DOHH2 (cell line): Measurements from ENCODE around the gene AKT1S1.

Source experiments
- H3F3A ChIP-seq: fragments of 200-600 bp; sonication (generic), shearing (Covaris generic); 2 replicates; pipeline ENCODE4 v1.6.0; 2016; ENCODE audit warnings: antibody characterized with exemption, mild to moderate bottlenecking; ENCODE audit not compliant: control insufficient read depth, insufficient read depth
- H3K27ac ChIP-seq: fragments of 200-600 bp; sonication (generic); 2 replicates; pipeline ENCODE4 v1.5.1; 2014; ENCODE audit warnings: low read depth, mild to moderate bottlenecking, low read length, moderate library complexity
- H3K27me3 ChIP-seq: fragments of 200-600 bp; sonication (generic); 2 replicates; pipeline ENCODE4 v1.6.1; 2014; ENCODE audit warnings: mild to moderate bottlenecking, low read length, mixed read lengths; ENCODE audit not compliant: control insufficient read depth
- H3K36me3 ChIP-seq: fragments of 200-600 bp; sonication (generic); 2 replicates; pipeline ENCODE4 v1.6.1; 2014; ENCODE audit warnings: mild to moderate bottlenecking, low read length, moderate library complexity, mixed read lengths; ENCODE audit not compliant: control insufficient read depth
- H3K4me1 ChIP-seq: fragments of 200-600 bp; sonication (generic); 2 replicates; pipeline ENCODE4 v1.6.1; 2014; ENCODE audit warnings: mild to moderate bottlenecking, low read length, mixed read lengths; ENCODE audit not compliant: control insufficient read depth
- H3K4me2 ChIP-seq: fragments of 200-600 bp; sonication (generic); 2 replicates; pipeline ENCODE4 v1.6.0; 2014; ENCODE audit warnings: mild to moderate bottlenecking, low read length, moderate library complexity
- H3K4me3 ChIP-seq: fragments of 200-600 bp; sonication (generic); 2 replicates; pipeline ENCODE4 v1.5.1; 2014; ENCODE audit warnings: mild to moderate bottlenecking, low read length, mixed read lengths
- H3K79me2 ChIP-seq: fragments of 200-600 bp; sonication (generic); 2 replicates; pipeline ENCODE4 v1.6.1; 2014; ENCODE audit warnings: mild to moderate bottlenecking, low read length, mixed read lengths; ENCODE audit not compliant: control insufficient read depth
- H3K9me2 ChIP-seq: fragments of 200-600 bp; sonication (generic); replicated peaks from 2 replicates; pipeline ENCODE4 v1.6.1; 2014; ENCODE audit warnings: mild to moderate bottlenecking, low read length, mixed read lengths; ENCODE audit not compliant: control insufficient read depth
- H3K9me3 ChIP-seq: fragments of 200-600 bp; sonication (generic); 2 replicates; pipeline ENCODE4 v1.6.1; 2014; ENCODE audit warnings: antibody characterized with exemption, low read length, mixed read lengths; ENCODE audit not compliant: control insufficient read depth, insufficient read depth
- H4K20me1 ChIP-seq: fragments of 200-600 bp; sonication (generic); 2 replicates; pipeline ENCODE4 v1.6.0; 2014; ENCODE audit warnings: low read depth, mild to moderate bottlenecking, antibody characterized with exemption, low read length, moderate library complexity; ENCODE audit not compliant: control insufficient read depth, insufficient read depth
- CTCF ChIP-seq: fragments of 200-600 bp; sonication (generic); IDR thresholded peaks from one replicate; pipeline ENCODE4 v1.5.1; 2014; ENCODE audit warnings: antibody characterized with exemption, mild to moderate bottlenecking, low read depth, low read length; ENCODE audit not compliant: poor library complexity, severe bottlenecking
- EZH2phosphoT487 ChIP-seq: fragments of 200-600 bp; sonication (generic); IDR thresholded peaks from 2 replicates; pipeline ENCODE4 v1.6.1; 2017; ENCODE audit warnings: borderline replicate concordance, mild to moderate bottlenecking, antibody characterized with exemption, low read length, moderate library complexity, mixed read lengths

Gene AKT1S1

DNA sequence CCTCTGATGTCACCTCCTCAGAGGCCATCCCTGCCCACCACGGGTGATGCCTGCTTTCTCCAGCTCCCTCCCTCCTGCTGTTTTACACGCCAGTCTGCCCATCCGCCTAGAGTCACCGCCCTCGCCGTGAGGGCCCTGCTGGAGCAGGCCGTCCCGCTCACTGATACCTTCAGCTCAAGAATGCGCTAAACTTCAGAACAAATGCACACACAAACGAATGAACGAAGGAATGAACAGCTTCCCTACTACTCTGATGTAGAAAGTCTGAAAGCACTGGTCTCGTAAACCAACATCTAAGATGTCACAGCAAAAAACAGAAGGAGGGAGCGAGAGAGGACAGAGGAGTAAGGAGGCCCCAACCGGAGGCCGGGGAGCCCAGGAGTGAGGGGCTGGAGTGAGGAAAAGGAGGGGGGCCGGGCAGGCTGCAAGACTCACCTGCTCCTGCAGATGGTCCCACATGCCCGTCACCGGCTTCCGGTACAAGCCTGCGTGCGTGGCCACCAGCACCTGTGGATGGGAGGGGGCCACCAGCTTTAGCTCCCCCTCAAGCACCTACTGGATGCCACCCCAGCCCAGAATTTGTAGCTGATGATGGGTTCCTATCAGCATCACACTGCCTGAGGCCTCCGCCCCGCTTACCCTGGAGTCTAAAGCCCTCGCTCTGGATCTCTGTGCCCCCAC is 13.8 kb downstream of the AKT1S1 start:
- H3F3A ChIP-seq: peaks cover 6% of the 10 kb centered on the region
- no peak overlapping the region for H3K4me2 ChIP-seq
- TF ChIP-seq EZH2phosphoT487 (no peak), CTCF (no peak)
- peaks cover 28% of the 10 kb centered on the region for H3K4me1 ChIP-seq
- no peak overlapping the region for H3K27ac ChIP-seq
- H3K36me3 ChIP-seq: peaks cover 67% of the 10 kb centered on the region
- H3K9me2 ChIP-seq: no peaks in the 10 kb centered on the region
- H3K4me3 ChIP-seq: no peak overlapping the region
- no peaks in the 10 kb centered on the region for H3K9me3 ChIP-seq
- H3K27me3 ChIP-seq: no peaks in the 10 kb centered on the region
- H3K79me2 ChIP-seq: peaks cover 43% of the 10 kb centered on the region
- H4K20me1 ChIP-seq: 0 out of 2 replicates have a peak, but pooled peaks cover 10% of the 10 kb centered on the region

GRCh38 chr19:49862391-49863253 is 14.5 kb downstream of the AKT1S1 start:
- H3K27ac ChIP-seq: no peak overlapping the region

DNA sequence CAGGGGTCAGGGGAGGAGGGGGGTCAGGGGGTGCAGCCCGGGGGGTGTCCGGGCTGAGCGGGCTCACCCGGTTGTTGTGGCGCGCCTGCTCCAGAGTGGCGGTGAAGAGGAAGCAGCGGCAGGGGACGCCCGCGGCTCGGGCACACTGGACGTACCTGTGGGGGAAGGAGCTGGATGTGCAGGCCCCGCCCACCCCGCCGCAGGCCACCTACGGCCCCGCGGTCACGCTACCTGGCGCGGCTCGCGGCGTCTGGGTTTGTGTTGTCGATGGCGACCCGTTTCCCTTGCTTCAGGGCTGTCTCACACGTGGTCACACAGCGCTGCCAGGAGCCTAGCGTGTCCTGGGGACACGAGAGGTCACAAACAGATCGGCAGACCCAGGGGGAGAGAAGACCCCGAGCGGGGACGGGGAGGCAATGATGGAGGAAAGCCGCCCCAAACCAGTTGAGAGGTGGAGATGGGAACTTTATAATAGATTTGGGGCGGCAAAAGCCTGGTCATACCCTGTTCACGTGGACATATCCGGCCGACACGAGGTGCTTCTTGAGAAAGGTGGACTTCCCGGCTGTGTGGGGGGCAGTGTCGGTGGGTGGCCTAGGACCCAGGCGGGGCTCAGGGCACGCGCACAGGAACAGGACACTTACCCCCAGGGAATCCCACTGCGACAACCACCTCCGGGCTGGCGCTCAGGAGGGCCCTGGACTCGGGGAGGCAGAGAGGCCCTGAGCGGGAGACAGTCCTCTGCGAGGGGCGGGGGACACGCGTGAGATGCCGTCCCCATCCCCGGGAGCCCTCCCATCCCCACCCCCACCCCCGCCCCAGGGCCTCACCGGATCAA is 15.4 kb downstream of the AKT1S1 start:
- H3K36me3 ChIP-seq: peaks cover 82% of the 10 kb centered on the region
- no peak overlapping the region for H3K4me2 ChIP-seq
- H3K79me2 ChIP-seq: peaks cover 41% of the 10 kb centered on the region
- H3K27me3 ChIP-seq: no peaks in the 10 kb centered on the region
- H3K9me2 ChIP-seq: no peaks in the 10 kb centered on the region
- H3F3A ChIP-seq: no peaks in the 10 kb centered on the region
- H3K27ac ChIP-seq: no peak overlapping the region
- H3K4me3 ChIP-seq: no peak overlapping the region
- H3K4me1 ChIP-seq: peaks cover 19% of the 10 kb centered on the region
- TF ChIP-seq EZH2phosphoT487 (no peak), CTCF (no peak)
- 0 out of 2 replicates have a peak, but pooled peaks cover 10% of the 10 kb centered on the region for H4K20me1 ChIP-seq
- no peaks in the 10 kb centered on the region for H3K9me3 ChIP-seq

More at GRCh38 chr19:49862391-49863253, 14.5 kb downstream of the AKT1S1 start:
- TF ChIP-seq EZH2phosphoT487 (no peak), CTCF (peak; percentile 69)
- Histone ChIP-seq H3K4me1 (peaks cover 21% of the 10 kb centered on the region), H3F3A (peaks cover 2% of the 10 kb centered on the region), H3K36me3 (peaks cover 75% of the 10 kb centered on the region), H3K4me3 (no peak overlapping the region), H3K79me2 (peaks cover 43% of the 10 kb centered on the region), H3K9me3 (no peaks in the 10 kb centered on the region), H3K4me2 (no peak overlapping the region), H3K27me3 (no peaks in the 10 kb centered on the region), H4K20me1 (0 out of 2 replicates have a peak, but pooled peaks cover 10% of the 10 kb centered on the region), H3K9me2 (no peaks in the 10 kb centered on the region)
